HCT116 (cell line): ENCODE data around the gene SKIC8. TPM values are rescaled to one million over a fixed set of nuclear protein-coding genes. Genes with fewer than 3 reads are reported as not detected.

Experiments
- ATAC-seq: fragments of 200-7000 bp; cut with Tn5 transposase; 2 replicates; pipeline ENCODE4 v1.9.1; 2020; ENCODE audit warnings: mild to moderate bottlenecking, moderate library complexity
- BruUV-seq: library from RNA; stranded (reverse); fragments of 400-500 nt; replicated peaks from 2 replicates; lab custom pipeline; 2021; lab: Mats Ljungman, UMichigan
- CTCF ChIA-PET: fragments of 300-600 bp; sonication (Branson Sonifier 250); formaldehyde crosslinking; loops from one replicate; lab custom pipeline; 2021; ENCODE audit warnings: antibody characterized with exemption; lab: Charles Lee
- POLR2A ChIA-PET: fragments of 300-600, 350-600 bp; sonication (Branson Sonifier 250); formaldehyde crosslinking; loops from one replicate; lab custom pipeline; 2021; ENCODE audit warnings: antibody characterized with exemption; lab: Charles Lee
- RAD21 ChIA-PET, 2 experiments: fragments of 300-600 bp; sonication (Branson Sonifier 250); formaldehyde crosslinking; loops; one replicate each; lab custom pipeline; 2023; ENCODE audit warnings: low total read pairs in 2 of 2; ENCODE audit not compliant: uncharacterized antibody in 2 of 2, unreplicated experiment in 2 of 2, low non-redundant PET in 1 of 2; lab: Charles Lee
- DNase-seq: peaks from one replicate; pipeline ENCODE4 v3.0.0-alpha.2; 2010; ENCODE audit warnings: low read depth, low spot score
- H2AFZ ChIP-seq: fragments of 200-600 bp; shearing (Covaris generic), sonication (generic); 2 replicates; pipeline ENCODE4 v1.6.1; 2017; ENCODE audit warnings: low read depth, mixed run types, mixed read lengths, antibody characterized with exemption, low read length; ENCODE audit not compliant: poor library complexity, severe bottlenecking
- H3K27ac ChIP-seq: 2 replicates; pipeline ENCODE4 v1.5.1; 2012; ENCODE audit warnings: low read depth, low read length
- H3K27me3 ChIP-seq: fragments of 200-600 bp; sonication (generic); 2 replicates; pipeline ENCODE4 v1.6.1; 2016; ENCODE audit warnings: mixed run types, low read length, mixed read lengths; ENCODE audit not compliant: insufficient read depth
- H3K36me3 ChIP-seq, 2 experiments: fragments of 200-500 bp in 1 of 2; fragments of 200-600 bp in 1 of 2; sonication (Bioruptor generic) in 1 of 2; sonication (generic) in 1 of 2; 2 replicates each; pipeline versions ENCODE4 v1.5.1 to v1.6.1; 2014 to 2016; ENCODE audit warnings: low read length in 2 of 2, inconsistent platforms in 1 of 2, mixed read lengths in 1 of 2, mixed run types in 1 of 2; ENCODE audit not compliant: insufficient read depth in 2 of 2, control insufficient read depth in 1 of 2
- H3K4me1 ChIP-seq, 2 experiments: fragments of 200-600 bp in 1 of 2; sonication (generic) in 1 of 2; 2 replicates each; pipeline versions ENCODE4 v1.5.1 to v1.6.1; 2012 to 2017; ENCODE audit warnings: low read length in 2 of 2, inconsistent platforms in 1 of 2, mild to moderate bottlenecking in 1 of 2, mixed read lengths in 1 of 2, mixed run types in 1 of 2, moderate library complexity in 1 of 2; ENCODE audit not compliant: insufficient read depth in 2 of 2, control insufficient read depth in 1 of 2
- H3K4me2 ChIP-seq: fragments of 200-600 bp; sonication (generic); 2 replicates; pipeline ENCODE4 v1.6.1; 2017; ENCODE audit warnings: mixed run types, low read length, mixed read lengths
- H3K4me3 ChIP-seq, 2 experiments: fragments of 200-600 bp in 1 of 2; sonication (generic) in 1 of 2; replicated peaks in 1 of 2; 2 replicates each; pipeline ENCODE4 v1.5.1; 2011 to 2016; ENCODE audit warnings: low read length in 2 of 2, control low read depth in 1 of 2, low read depth in 1 of 2, mild to moderate bottlenecking in 1 of 2, mixed read lengths in 1 of 2, mixed run types in 1 of 2
- H3K79me2 ChIP-seq: fragments of 200-600 bp; sonication (generic); 2 replicates; pipeline ENCODE4 v1.6.1; 2017; ENCODE audit warnings: mild to moderate bottlenecking, mixed run types, low read length, moderate library complexity, mixed read lengths; ENCODE audit not compliant: insufficient read depth
- H3K9ac ChIP-seq: fragments of 200-600 bp; sonication (generic); 2 replicates; pipeline ENCODE4 v1.6.1; 2016; ENCODE audit warnings: low read length, mixed read lengths
- H3K9me2 ChIP-seq: fragments of 200-600 bp; sonication (generic), shearing (Covaris generic); 2 replicates; pipeline ENCODE4 v1.6.1; 2017; ENCODE audit warnings: mixed run types, mild to moderate bottlenecking, moderate library complexity; ENCODE audit not compliant: insufficient read depth
- H3K9me3 ChIP-seq, 2 experiments: fragments of 200-500 bp in 1 of 2; fragments of 200-600 bp in 1 of 2; sonication (Bioruptor generic) in 1 of 2; sonication (generic) in 1 of 2; 2 replicates each; pipeline ENCODE4 v1.6.1; 2014 to 2017; ENCODE audit warnings: low read length in 2 of 2, mixed read lengths in 2 of 2, inconsistent platforms in 1 of 2, low read depth in 1 of 2, mild to moderate bottlenecking in 1 of 2, mixed run types in 1 of 2, moderate library complexity in 1 of 2; ENCODE audit not compliant: control insufficient read depth in 1 of 2, insufficient read depth in 1 of 2
- H4K20me1 ChIP-seq: fragments of 200-600 bp; sonication (generic), shearing (Covaris generic); 2 replicates; pipeline ENCODE4 v1.6.1; 2017; ENCODE audit warnings: mixed run types, mild to moderate bottlenecking, moderate library complexity; ENCODE audit not compliant: insufficient read depth
- CBX3 ChIP-seq: IDR thresholded peaks from 2 replicates; pipeline ENCODE4 v1.6.1; 2012; ENCODE audit warnings: low read depth
- CEBPB ChIP-seq: IDR thresholded peaks from 2 replicates; pipeline ENCODE4 v1.6.1; 2012; ENCODE audit warnings: low read depth
- EGR1 ChIP-seq: IDR thresholded peaks from 2 replicates; pipeline ENCODE4 v1.6.1; 2012; ENCODE audit warnings: low read depth
- ELF1 ChIP-seq: IDR thresholded peaks from 2 replicates; pipeline ENCODE4 v1.6.1; 2012; ENCODE audit warnings: low read depth, borderline replicate concordance
- FOSL1 ChIP-seq: IDR thresholded peaks from 2 replicates; pipeline ENCODE4 v1.6.1; 2012; ENCODE audit warnings: low read depth
- JUND ChIP-seq: IDR thresholded peaks from 2 replicates; pipeline ENCODE4 v1.6.1; 2012
- POLR2A ChIP-seq: IDR thresholded peaks from 2 replicates; pipeline ENCODE4 v1.7.0; 2011; ENCODE audit warnings: borderline replicate concordance; ENCODE audit not compliant: insufficient read depth, insufficient read length; ENCODE audit errors: extremely low read depth
- POLR2AphosphoS5 ChIP-seq: IDR thresholded peaks from 2 replicates; pipeline ENCODE4 v1.6.1; 2011; ENCODE audit warnings: mild to moderate bottlenecking, low read depth, low read length, moderate library complexity
- SIN3A ChIP-seq: IDR thresholded peaks from 2 replicates; pipeline ENCODE4 v1.6.1; 2012; ENCODE audit warnings: low read depth
- TCF7L2 ChIP-seq: IDR thresholded peaks from 2 replicates; pipeline ENCODE4 v1.7.0; 2011; ENCODE audit warnings: borderline replicate concordance, inconsistent platforms; ENCODE audit not compliant: insufficient read depth, insufficient read length; ENCODE audit errors: extremely low read depth
- YY1 ChIP-seq: IDR thresholded peaks from 2 replicates; pipeline ENCODE4 v1.6.1; 2011; ENCODE audit warnings: low read length, low read depth, moderate library complexity, mild to moderate bottlenecking; ENCODE audit not compliant: insufficient replicate concordance; ENCODE audit errors: extremely low read depth
- ZNF274 ChIP-seq: fragments of 200-500 bp; sonication (Bioruptor generic); IDR thresholded peaks from 2 replicates; pipeline ENCODE4 v1.6.1; 2014; ENCODE audit warnings: mild to moderate bottlenecking, low read depth, low read length, inconsistent platforms
- intact Hi-C: fragments of 100-400 bp; cut with micrococcal nuclease; formaldehyde crosslinking; loops from 2 replicates; pipeline ENCODE4 v1.10.0; 2022
- total RNA-seq: library from RNA; stranded (reverse); gene quantifications from one replicate; pipeline ENCODE4 v1.2.1, GENCODE V29; 2021; ENCODE audit not compliant: unreplicated experiment
- TF ChIP-seq, protein P1 (sequence below): IDR thresholded peaks from 2 replicates; pipeline ENCODE4 v1.6.1; 2011; ENCODE audit warnings: mild to moderate bottlenecking, low read length, moderate library complexity; ENCODE audit not compliant: insufficient replicate concordance; ENCODE audit errors: extremely low read depth
- TF ChIP-seq, protein P2 (sequence below), 3 experiments: fragments of 200-600 bp in 1 of 3; sonication (generic) in 1 of 3; IDR thresholded peaks in 2 of 3; conservative IDR thresholded peaks in 1 of 3; 2 replicates each; pipeline ENCODE4 v1.5.1; 2012 to 2017; ENCODE audit warnings: low read depth in 2 of 3, low read length in 2 of 3, antibody characterized with exemption in 1 of 3, borderline replicate concordance in 1 of 3, control low read depth in 1 of 3, mild to moderate bottlenecking in 1 of 3, mixed read lengths in 1 of 3, mixed run types in 1 of 3, moderate library complexity in 1 of 3; ENCODE audit not compliant: insufficient read depth in 1 of 3
- TF ChIP-seq, protein P3 (sequence below): IDR thresholded peaks from 2 replicates; pipeline ENCODE4 v1.6.1; 2012
- TF ChIP-seq, protein P4 (sequence below): IDR thresholded peaks from 2 replicates; pipeline ENCODE4 v1.6.1; 2012

SKIC8 gene
- total RNA-seq, 1 experiment from 2014 or later: 57.1 TPM

DNA sequence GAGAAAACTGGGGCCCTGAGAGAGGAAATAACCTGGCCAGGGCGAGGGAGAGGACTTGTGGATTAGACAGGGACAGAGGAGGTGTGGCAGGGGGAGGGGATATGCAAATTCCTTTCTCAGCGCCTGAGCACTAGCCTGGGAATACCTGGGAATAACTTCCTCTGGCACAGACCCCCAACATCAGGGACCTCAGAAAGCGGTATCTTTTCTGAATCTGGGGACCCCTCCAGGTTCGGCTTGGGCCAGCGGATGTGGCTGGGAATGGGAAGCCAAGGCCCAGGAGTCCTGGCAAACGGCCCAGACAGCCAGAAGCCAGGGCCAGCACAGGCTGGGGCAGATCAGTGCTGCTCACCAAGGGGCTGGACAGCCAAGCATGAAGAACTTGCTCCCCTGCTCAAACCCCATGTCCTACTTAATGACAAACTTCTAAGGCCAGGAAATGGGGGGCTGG lies 55.9 kb downstream of the SKIC8 start (continued):
- TF ChIP-seq ZNF274: no peak

DNA sequence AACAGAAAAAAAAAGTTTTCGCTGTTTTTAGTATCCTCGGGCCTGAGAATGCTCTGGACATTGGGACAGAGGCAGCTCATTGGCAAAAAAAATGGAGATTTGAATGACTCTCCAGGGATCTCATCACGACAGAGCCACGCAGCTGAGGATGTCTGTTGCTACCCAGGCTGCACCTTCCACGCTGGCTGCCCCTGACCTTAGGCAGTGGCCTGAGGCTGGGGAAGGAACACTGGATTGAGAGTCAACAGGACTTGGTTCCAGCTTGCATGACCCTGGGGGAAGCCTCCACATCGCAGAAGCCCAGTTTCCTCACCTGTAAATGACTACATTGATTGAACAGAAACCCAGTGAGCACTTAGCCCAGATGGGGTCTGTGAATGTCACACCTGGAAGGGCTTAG lies 56.4 kb downstream of the SKIC8 start:
- Histone ChIP-seq H3K4me1 (peaks cover 2 to 4% of the 10 kb centered on the region in 2 experiments; a peak in 2 of 4 replicates), H3K4me2 (no peak overlapping the region), H3K4me3 (no peak overlapping the region), H3K9me2 (no peaks in the 10 kb centered on the region), H4K20me1 (no peaks in the 10 kb centered on the region), H3K9me3 (no peaks in the 10 kb centered on the region), H3K79me2 (no peaks in the 10 kb centered on the region), H2AFZ (peak overlapping the region; percentile 28), H3K27ac (no peak overlapping the region), H3K27me3 (no peaks in the 10 kb centered on the region), H3K9ac (no peak overlapping the region), H3K36me3 (no peaks in the 10 kb centered on the region)
- intact Hi-C loops: no loop called here
- TF ChIP-seq, protein P1, sequence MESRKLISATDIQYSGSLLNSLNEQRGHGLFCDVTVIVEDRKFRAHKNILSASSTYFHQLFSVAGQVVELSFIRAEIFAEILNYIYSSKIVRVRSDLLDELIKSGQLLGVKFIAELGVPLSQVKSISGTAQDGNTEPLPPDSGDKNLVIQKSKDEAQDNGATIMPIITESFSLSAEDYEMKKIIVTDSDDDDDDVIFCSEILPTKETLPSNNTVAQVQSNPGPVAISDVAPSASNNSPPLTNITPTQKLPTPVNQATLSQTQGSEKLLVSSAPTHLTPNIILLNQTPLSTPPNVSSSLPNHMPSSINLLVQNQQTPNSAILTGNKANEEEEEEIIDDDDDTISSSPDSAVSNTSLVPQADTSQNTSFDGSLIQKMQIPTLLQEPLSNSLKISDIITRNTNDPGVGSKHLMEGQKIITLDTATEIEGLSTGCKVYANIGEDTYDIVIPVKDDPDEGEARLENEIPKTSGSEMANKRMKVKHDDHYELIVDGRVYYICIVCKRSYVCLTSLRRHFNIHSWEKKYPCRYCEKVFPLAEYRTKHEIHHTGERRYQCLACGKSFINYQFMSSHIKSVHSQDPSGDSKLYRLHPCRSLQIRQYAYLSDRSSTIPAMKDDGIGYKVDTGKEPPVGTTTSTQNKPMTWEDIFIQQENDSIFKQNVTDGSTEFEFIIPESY: no peak
- TF ChIP-seq ELF1: no peak
- TF ChIP-seq SIN3A: no peak
- TF ChIP-seq POLR2A: no peak
- TF ChIP-seq YY1: no peak
- TF ChIP-seq POLR2AphosphoS5: no peak
- TF ChIP-seq CEBPB: no peak
- no peak for TF ChIP-seq FOSL1
- no peak for TF ChIP-seq TCF7L2
- no peak for TF ChIP-seq EGR1
- TF ChIP-seq, protein P2, sequence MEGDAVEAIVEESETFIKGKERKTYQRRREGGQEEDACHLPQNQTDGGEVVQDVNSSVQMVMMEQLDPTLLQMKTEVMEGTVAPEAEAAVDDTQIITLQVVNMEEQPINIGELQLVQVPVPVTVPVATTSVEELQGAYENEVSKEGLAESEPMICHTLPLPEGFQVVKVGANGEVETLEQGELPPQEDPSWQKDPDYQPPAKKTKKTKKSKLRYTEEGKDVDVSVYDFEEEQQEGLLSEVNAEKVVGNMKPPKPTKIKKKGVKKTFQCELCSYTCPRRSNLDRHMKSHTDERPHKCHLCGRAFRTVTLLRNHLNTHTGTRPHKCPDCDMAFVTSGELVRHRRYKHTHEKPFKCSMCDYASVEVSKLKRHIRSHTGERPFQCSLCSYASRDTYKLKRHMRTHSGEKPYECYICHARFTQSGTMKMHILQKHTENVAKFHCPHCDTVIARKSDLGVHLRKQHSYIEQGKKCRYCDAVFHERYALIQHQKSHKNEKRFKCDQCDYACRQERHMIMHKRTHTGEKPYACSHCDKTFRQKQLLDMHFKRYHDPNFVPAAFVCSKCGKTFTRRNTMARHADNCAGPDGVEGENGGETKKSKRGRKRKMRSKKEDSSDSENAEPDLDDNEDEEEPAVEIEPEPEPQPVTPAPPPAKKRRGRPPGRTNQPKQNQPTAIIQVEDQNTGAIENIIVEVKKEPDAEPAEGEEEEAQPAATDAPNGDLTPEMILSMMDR (IDR thresholded peaks at IDR 0.05 in 2 of 3, conservative IDR thresholded peaks at IDR 0.05 in 1 of 3; ENCODE audit: borderline replicate concordance in 1 of 3, insufficient read depth in 1 of 3, low read depth in 2 of 3, low read length in 2 of 3): no peak
- TF ChIP-seq JUND: no peak
- TF ChIP-seq, protein P3, sequence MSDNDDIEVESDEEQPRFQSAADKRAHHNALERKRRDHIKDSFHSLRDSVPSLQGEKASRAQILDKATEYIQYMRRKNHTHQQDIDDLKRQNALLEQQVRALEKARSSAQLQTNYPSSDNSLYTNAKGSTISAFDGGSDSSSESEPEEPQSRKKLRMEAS: no peak
- no peak for TF ChIP-seq CBX3
- TF ChIP-seq, protein P4, sequence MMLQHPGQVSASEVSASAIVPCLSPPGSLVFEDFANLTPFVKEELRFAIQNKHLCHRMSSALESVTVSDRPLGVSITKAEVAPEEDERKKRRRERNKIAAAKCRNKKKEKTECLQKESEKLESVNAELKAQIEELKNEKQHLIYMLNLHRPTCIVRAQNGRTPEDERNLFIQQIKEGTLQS: no peak
- CTCF ChIA-PET: interaction anchor here (0.6 to 3.2 kb wide), 5 partner anchors 47 to 333 kb away, joined by 3 to 18 read pairs (median 7); no protein-coding TSS in a partner anchor
- DNase-seq: no peak
- POLR2A ChIA-PET: no interaction called here
- no TSS peak for BruUV-seq
- ATAC-seq: no peak
- RAD21 ChIA-PET: no interaction called here
